Cardiac muscle cell (in vitro differentiated cells and primary cell): ENCODE data around the gene MACROD1. TPM values are rescaled to one million over a fixed set of nuclear protein-coding genes. Genes with fewer than 3 reads are reported as not detected.

ENCODE experiments used
- DNase-seq, 2 donors: peaks; one replicate each; pipeline versions ENCODE4 v3.0.0 to v3.0.0-alpha.2; 2010 to 2017; ENCODE audit warnings: low read depth in 1 of 2, low spot score in 1 of 2
- H3K27ac ChIP-seq: fragments of 200-600 bp; sonication (generic); 2 replicates; pipeline ENCODE4 v1.5.1; 2016
- H3K27me3 ChIP-seq: fragments of 200-600 bp; sonication (generic); 2 replicates; pipeline ENCODE4 v1.6.0; 2016; ENCODE audit warnings: control low read depth
- H3K36me3 ChIP-seq: fragments of 200-600 bp; sonication (generic); 2 replicates; pipeline ENCODE4 v1.5.1; 2016; ENCODE audit warnings: control low read depth
- H3K4me1 ChIP-seq: fragments of 200-600 bp; sonication (generic); 2 replicates; pipeline ENCODE4 v1.8.1; 2017; ENCODE audit warnings: low read depth, mild to moderate bottlenecking, mixed run types
- H3K4me3 ChIP-seq: fragments of 200-600 bp; sonication (generic); 2 replicates; pipeline ENCODE4 v1.5.1; 2016; ENCODE audit warnings: mild to moderate bottlenecking
- H3K9me3 ChIP-seq: fragments of 200-600 bp; sonication (generic); 2 replicates; pipeline ENCODE4 v1.5.1; 2017; ENCODE audit warnings: low read depth, mild to moderate bottlenecking, control low read depth
- CTCF ChIP-seq: IDR thresholded peaks from 2 replicates; pipeline ENCODE4 v1.5.1; 2012; ENCODE audit warnings: low read depth, mild to moderate bottlenecking, low read length
- polyA plus RNA-seq: library from polyadenylated mRNA; unstranded; fragments of >200 nt; fragmentation: Nextera tagmentation; extraction: Ambion mirVana; gene quantifications from 2 replicates; pipeline ENCODE4 v1.2.1, GENCODE V29; 2016
- total RNA-seq: library from RNA; depleted of rRNA; stranded (reverse); fragments of >200 nt; gene quantifications from 2 replicates; pipeline ENCODE4 v1.2.3, GENCODE V29; 2016

MACROD1 gene
- total and polyA plus RNA-seq, 2 experiments from 2014 or later = 134 to 156 TPM

- no peak for DNase-seq
- Histone ChIP-seq H3K36me3 (no peaks in the 10 kb centered on the region), H3K4me1 (no peaks in the 10 kb centered on the region), H3K4me3 (no peak overlapping the region), H3K27me3 (no peaks in the 10 kb centered on the region), H3K27ac (no peak overlapping the region), H3K9me3 (no peaks in the 10 kb centered on the region)
- TF ChIP-seq CTCF = no peak
Observed at GRCh38 chr11:64015935-64016845, 149.7 kb downstream of the MACROD1 start.

GRCh38 chr11:64015510-64015909, 150.4 kb downstream of the MACROD1 start:
- Histone ChIP-seq H3K27me3 (no peaks in the 10 kb centered on the region), H3K4me1 (no peaks in the 10 kb centered on the region), H3K27ac (no peak overlapping the region), H3K36me3 (no peaks in the 10 kb centered on the region), H3K4me3 (no peak overlapping the region), H3K9me3 (no peaks in the 10 kb centered on the region)
- DNase-seq = no peak
- TF ChIP-seq CTCF = no peak

- no peak for TF ChIP-seq CTCF
- peaks cover under 1% of the 10 kb centered on the region for H3K27me3 ChIP-seq
- H3K27ac ChIP-seq = no peak overlapping the region
- H3K36me3 ChIP-seq = no peaks in the 10 kb centered on the region
- H3K9me3 ChIP-seq = no peaks in the 10 kb centered on the region
- no peak overlapping the region for H3K4me3 ChIP-seq
- DNase-seq = no peak
- H3K4me1 ChIP-seq = no peaks in the 10 kb centered on the region
Observed at GRCh38 chr11:64014356-64014755, 151.6 kb downstream of the MACROD1 start.

GRCh38 chr11:64013141-64013896, 152.6 kb downstream of the MACROD1 start:
- Histone ChIP-seq H3K36me3 (no peaks in the 10 kb centered on the region), H3K9me3 (no peaks in the 10 kb centered on the region), H3K4me3 (no peak overlapping the region), H3K4me1 (no peaks in the 10 kb centered on the region), H3K27me3 (peaks cover 5% of the 10 kb centered on the region), H3K27ac (no peak overlapping the region)
- DNase-seq = no peak
- no peak for TF ChIP-seq CTCF

- H3K27me3 ChIP-seq = peaks cover 5% of the 10 kb centered on the region
- no peak overlapping the region for H3K27ac ChIP-seq
Observed at GRCh38 chr11:64011371-64011770, 154.5 kb downstream of the MACROD1 start.

More at GRCh38 chr11:64011371-64011770, 154.5 kb downstream of the MACROD1 start:
- peaks cover 4% of the 10 kb centered on the region for H3K4me1 ChIP-seq
- DNase-seq = no peak
- no peaks in the 10 kb centered on the region for H3K9me3 ChIP-seq
- no peak for TF ChIP-seq CTCF
- no peaks in the 10 kb centered on the region for H3K36me3 ChIP-seq
- H3K4me3 ChIP-seq = no peak overlapping the region
